Measurements from ENCODE around the gene PLEKHF1.

DNA sequence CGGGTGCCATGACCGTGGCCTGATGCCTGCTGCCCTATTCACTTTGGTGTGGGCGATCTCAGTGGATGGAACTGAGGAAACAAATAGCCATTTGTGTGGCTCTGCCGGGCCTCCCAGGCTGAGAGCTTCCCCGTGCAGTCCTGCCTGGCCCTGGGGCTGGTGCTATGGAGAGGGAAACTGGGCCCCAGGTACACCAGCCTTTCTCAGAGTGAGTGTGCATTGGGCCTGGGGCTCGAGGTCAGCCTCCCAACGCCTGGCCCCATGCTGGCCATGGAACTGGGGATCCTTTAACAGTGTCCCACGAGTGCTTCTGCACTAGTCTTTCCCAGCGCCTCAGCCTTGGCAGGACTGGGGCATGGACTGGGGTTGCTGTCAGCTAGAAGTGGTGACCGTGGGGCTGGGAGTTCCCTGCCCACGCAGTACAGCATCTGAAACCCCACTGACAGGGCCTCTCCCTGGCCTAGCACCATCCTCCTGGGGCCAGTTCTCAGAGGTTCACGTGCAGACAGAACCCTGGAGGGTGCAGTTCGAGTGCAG, 10.5 kb downstream of the PLEKHF1 start:
- no peak for TF ChIP-seq POLR2A (IDR thresholded peaks at IDR 0.05; ENCODE audit: low read depth, low read length)
- TF ChIP-seq TAF1 (IDR thresholded peaks at IDR 0.05; ENCODE audit: borderline replicate concordance, low read depth, low read length) = no peak
- no peak for TF ChIP-seq POLR2AphosphoS5 (IDR thresholded peaks at IDR 0.05; ENCODE audit: low read depth, low read length)

Measured in GM12892 (cell line).